Activated B cell treated with CpG ODN at 0.5 μM for 24 hours (primary cell): ENCODE measurements around the gene TERT. TPM values are rescaled to one million over a fixed set of nuclear protein-coding genes. Genes with fewer than 3 reads are reported as not detected.
"Not testable (repeated sequence)": the region's sequence is repeated elsewhere in the genome, so short reads cannot be mapped to it uniquely, and the experiment has no call there.

ENCODE experiments used
- ATAC-seq: fragments of 200-7000 bp; cut with Tn5 transposase; one replicate; pipeline ENCODE4 v1.10.0; 2021; ENCODE audit warnings: low read depth, mild to moderate bottlenecking, moderate library complexity
- CTCF ChIA-PET: fragments of 350-600 bp; sonication (Branson Sonifier 250); formaldehyde crosslinking; loops from one replicate; lab custom pipeline; 2021; ENCODE audit warnings: antibody characterized with exemption; lab: Charles Lee
- POLR2A ChIA-PET: fragments of 350-600 bp; sonication (Branson Sonifier 250); formaldehyde crosslinking; loops from one replicate; lab custom pipeline; 2021; ENCODE audit warnings: antibody characterized with exemption; lab: Charles Lee
- DNase-seq: peaks from one replicate; pipeline ENCODE4 v3.0.0; 2022
- H3K27ac Mint-ChIP-seq: one replicate; pipeline ENCODE4 v1.8.0; 2020; ENCODE audit warnings: mixed read lengths
- H3K27me3 Mint-ChIP-seq: one replicate; pipeline ENCODE4 v1.8.0; 2021; ENCODE audit warnings: mixed read lengths
- H3K36me3 Mint-ChIP-seq: one replicate; pipeline ENCODE4 v1.8.0; 2021; ENCODE audit warnings: low read depth, mixed read lengths
- H3K4me1 Mint-ChIP-seq: one replicate; pipeline ENCODE4 v1.8.0; 2021; ENCODE audit warnings: mixed read lengths
- H3K4me3 Mint-ChIP-seq: one replicate; pipeline ENCODE4 v1.8.0; 2020; ENCODE audit warnings: mild to moderate bottlenecking, mixed read lengths
- H3K9me3 Mint-ChIP-seq: one replicate; pipeline ENCODE4 v1.8.0; 2020; ENCODE audit warnings: mixed read lengths
- intact Hi-C: fragments of 100-400 bp; cut with micrococcal nuclease; formaldehyde crosslinking; loops from one replicate; pipeline ENCODE4 v1.15.1; 2024
- total RNA-seq: library from RNA; stranded (reverse); gene quantifications from 2 replicates; pipeline ENCODE4 v1.2.3, GENCODE V29; 2022
- TF ChIP-seq, protein P1 (sequence below): fragments of 200-600 bp; IDR thresholded peaks from one replicate; pipeline ENCODE4 v1.8.0; 2022; ENCODE audit warnings: antibody characterized with exemption, mild to moderate bottlenecking

The TERT gene
- total RNA-seq, 1 donor from 2014 or later, result 0.35 TPM

DNA sequence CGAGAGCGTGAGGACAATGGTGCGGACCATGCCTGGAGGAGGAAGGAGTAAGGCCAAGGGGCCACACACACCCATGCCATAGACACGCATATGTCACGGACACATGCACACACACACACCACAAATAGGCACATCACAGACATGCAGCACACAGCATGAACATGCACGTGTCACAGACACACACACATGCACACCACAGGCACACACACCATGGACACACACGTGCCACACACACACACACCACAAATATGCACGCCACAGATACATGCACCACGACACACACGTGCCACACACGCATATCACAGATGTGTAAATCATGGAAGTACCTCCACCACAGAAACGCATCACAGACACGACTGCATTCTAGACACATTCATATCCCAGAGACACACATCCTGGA, 16.7 kb downstream of the TERT start:
- no peaks in the 10 kb centered on the region for H3K4me1 Mint-ChIP-seq

DNA sequence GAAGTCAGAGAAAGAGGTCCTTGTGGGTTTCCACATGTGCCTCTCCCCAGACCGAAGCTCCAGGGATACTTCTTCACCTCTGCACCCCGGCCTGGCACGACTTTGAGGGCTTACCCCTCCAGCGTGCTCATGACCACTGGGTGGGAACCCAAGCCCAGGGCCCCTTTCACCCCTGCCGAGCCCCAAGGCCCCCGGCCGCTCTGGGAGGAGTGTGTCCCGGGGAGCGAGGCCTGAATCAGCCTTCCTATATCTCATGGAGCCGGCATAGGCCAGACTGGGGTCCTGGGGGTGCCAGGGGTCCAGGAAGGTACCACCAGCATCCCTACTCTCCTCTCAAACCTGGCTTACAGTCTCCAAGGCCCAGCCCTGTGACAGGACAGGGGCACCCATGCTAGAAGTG, 17.1 kb downstream of the TERT start:
- Mint-ChIP-seq H3K4me3 (no peak overlapping the region), H3K9me3 (no peaks in the 10 kb centered on the region), H3K36me3 (no peaks in the 10 kb centered on the region), H3K27ac (no peak overlapping the region), H3K27me3 (no peaks in the 10 kb centered on the region), H3K4me1 (no peaks in the 10 kb centered on the region)
- ATAC-seq (no peak), DNase-seq (no peak)
- ChIA-PET CTCF (no interaction called here), POLR2A (no interaction called here)
- TF ChIP-seq, protein P1, sequence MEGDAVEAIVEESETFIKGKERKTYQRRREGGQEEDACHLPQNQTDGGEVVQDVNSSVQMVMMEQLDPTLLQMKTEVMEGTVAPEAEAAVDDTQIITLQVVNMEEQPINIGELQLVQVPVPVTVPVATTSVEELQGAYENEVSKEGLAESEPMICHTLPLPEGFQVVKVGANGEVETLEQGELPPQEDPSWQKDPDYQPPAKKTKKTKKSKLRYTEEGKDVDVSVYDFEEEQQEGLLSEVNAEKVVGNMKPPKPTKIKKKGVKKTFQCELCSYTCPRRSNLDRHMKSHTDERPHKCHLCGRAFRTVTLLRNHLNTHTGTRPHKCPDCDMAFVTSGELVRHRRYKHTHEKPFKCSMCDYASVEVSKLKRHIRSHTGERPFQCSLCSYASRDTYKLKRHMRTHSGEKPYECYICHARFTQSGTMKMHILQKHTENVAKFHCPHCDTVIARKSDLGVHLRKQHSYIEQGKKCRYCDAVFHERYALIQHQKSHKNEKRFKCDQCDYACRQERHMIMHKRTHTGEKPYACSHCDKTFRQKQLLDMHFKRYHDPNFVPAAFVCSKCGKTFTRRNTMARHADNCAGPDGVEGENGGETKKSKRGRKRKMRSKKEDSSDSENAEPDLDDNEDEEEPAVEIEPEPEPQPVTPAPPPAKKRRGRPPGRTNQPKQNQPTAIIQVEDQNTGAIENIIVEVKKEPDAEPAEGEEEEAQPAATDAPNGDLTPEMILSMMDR, result no peak
- intact Hi-C loops, result no loop called here

More for the DNA sequence above, 16.7 kb downstream of the TERT start:
- DNase-seq (no peak), ATAC-seq (no peak)
- Mint-ChIP-seq H3K27ac (no peak overlapping the region), H3K9me3 (no peaks in the 10 kb centered on the region), H3K36me3 (no peaks in the 10 kb centered on the region), H3K27me3 (no peaks in the 10 kb centered on the region), H3K4me3 (no peak overlapping the region)
- intact Hi-C loops, result no loop called here
- POLR2A ChIA-PET, result no interaction called here
- CTCF ChIA-PET, result no interaction called here
- TF ChIP-seq, protein P1, result no peak

DNA sequence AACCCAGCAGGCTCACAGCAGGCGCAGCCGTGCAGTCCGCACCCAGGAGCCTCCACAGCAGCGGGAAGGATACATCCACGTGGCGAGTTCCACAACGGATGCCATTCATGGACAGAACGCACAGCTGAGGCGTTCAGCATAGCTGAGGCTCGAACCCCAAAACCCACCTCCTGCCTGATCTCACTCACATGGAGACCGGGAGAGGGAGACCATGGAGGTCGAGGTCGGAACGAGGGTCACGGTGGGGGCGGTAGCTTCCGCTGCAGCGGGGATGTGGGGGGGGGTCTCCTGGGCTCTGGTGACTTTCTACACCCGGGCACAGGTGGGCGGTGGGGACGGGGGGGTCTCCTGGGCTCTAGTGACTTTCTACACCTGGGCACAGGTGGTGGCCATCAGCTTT, 17.5 kb downstream of the TERT start:
- no peaks in the 10 kb centered on the region for H3K4me1 Mint-ChIP-seq
- no peaks in the 10 kb centered on the region for H3K27me3 Mint-ChIP-seq
- TF ChIP-seq, protein P1, result no peak
- no peak overlapping the region for H3K4me3 Mint-ChIP-seq
- POLR2A ChIA-PET, result no interaction called here
- ATAC-seq (no peak), DNase-seq (no peak)
- no peaks in the 10 kb centered on the region for H3K9me3 Mint-ChIP-seq
- intact Hi-C loops, result no loop called here
- CTCF ChIA-PET, result no interaction called here
- no peaks in the 10 kb centered on the region for H3K36me3 Mint-ChIP-seq
- no peak overlapping the region for H3K27ac Mint-ChIP-seq

DNA sequence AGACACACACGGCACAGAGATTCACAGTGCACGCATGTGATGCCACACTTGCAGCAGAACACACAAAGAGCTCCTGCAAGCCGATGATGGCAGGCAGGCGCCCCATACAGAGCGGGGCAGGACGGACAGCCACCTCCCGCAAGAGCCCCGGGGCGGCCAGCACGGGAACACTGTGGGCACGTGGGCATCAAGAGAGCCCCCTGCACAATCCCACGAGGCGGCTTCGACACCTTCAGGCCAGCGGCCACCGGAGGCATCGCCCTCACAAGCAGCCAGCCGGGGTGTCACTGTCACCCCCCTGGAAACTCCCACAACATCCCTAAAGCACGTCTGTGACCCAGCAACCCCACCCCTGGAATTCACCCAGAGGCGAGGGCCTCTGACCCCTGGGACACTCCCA, 17.9 kb downstream of the TERT start:
- CTCF ChIA-PET, result no interaction called here
- intact Hi-C loops, result no loop called here
- POLR2A ChIA-PET, result no interaction called here
- no peaks in the 10 kb centered on the region for H3K4me1 Mint-ChIP-seq
- H3K36me3 Mint-ChIP-seq, result no peaks in the 10 kb centered on the region
- no peak overlapping the region for H3K4me3 Mint-ChIP-seq
- DNase-seq, result no peak
- H3K9me3 Mint-ChIP-seq, result no peaks in the 10 kb centered on the region
- H3K27ac Mint-ChIP-seq, result no peak overlapping the region
- TF ChIP-seq, protein P1, result no peak
- no peak for ATAC-seq
- no peaks in the 10 kb centered on the region for H3K27me3 Mint-ChIP-seq

DNA sequence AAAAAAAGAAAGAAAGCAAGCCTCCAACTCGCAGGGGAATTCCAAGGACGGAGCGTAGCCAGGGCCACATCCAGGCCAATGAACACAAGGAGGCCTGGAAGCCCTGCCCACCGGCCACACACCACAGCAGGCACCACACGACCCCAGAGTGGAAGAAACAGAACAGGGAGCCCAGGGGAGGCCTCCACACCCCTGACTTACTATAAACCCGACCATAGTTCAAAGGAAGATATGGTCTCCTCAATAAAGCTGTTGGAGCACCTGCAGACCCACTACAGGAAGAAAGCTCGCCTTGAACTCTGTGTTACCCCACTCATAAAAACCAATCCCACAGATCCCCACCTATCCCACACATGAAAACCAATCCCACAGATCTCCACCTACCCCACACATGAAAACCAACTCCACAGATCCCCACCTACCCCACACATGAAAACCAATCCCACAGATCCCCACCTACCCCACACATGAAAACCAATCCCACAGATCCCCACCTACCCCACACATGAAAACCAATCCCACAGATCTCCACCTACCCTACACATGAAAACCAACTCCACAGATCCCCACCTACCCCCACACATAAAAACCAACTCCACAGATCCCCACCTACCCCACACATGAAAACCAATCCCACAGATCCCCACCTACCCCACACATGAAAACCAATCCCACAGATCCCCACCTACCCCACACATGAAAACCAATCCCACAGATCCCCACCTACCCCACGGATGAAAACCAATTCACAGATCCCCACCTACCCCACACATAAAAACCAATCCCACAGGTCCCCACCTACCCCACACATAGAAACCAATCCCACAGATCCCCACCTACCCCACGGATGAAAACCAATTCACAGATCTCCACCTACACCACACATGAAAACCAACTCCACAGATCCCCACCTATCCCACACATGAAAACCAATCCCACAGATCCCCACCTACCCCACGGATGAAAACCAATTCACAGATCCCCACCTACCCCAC, 19.2 kb downstream of the TERT start:
- CTCF ChIA-PET, H3K4me1 Mint-ChIP-seq, H3K27ac Mint-ChIP-seq, H3K36me3 Mint-ChIP-seq, DNase-seq, intact Hi-C loops, ATAC-seq, H3K27me3 Mint-ChIP-seq, POLR2A ChIA-PET, H3K9me3 Mint-ChIP-seq, H3K4me3 Mint-ChIP-seq: not testable (repeated sequence)
